22Rv1 (cell line): ENCODE data around the gene RAB9A.

Source experiments
- CTCF ChIP-seq: fragments of 450-650 bp; IDR thresholded peaks from 2 replicates; pipeline ENCODE4 v1.5.1; 2017; ENCODE audit warnings: mild to moderate bottlenecking
- ZFX ChIP-seq: fragments of 450-650 bp; IDR thresholded peaks from 2 replicates; pipeline ENCODE4 v1.6.1; 2017; ENCODE audit warnings: antibody characterized with exemption, borderline replicate concordance

- TF ChIP-seq CTCF (no peak), ZFX (no peak)
Measured at GRCh38 chrX:13697976-13698375, 9.0 kb downstream of the RAB9A start.
